A673 (cell line): ENCODE data around the gene ZNF500. TPM values are rescaled to one million over a fixed set of nuclear protein-coding genes. Genes with fewer than 3 reads are reported as not detected.
A peak's percentile ranks its signal among the peaks of the same experiment; 100 is the strongest.

Source experiments
- BruUV-seq: library from RNA; stranded (reverse); fragments of 400-500 nt; replicated peaks from 2 replicates; lab custom pipeline; 2021; lab: Mats Ljungman, UMichigan
- CTCF ChIA-PET: fragments of 300-600 bp; sonication (Branson Sonifier 250); formaldehyde crosslinking; loops from one replicate; lab custom pipeline; 2022; ENCODE audit warnings: antibody characterized with exemption; lab: Charles Lee
- POLR2A ChIA-PET: fragments of 300-600 bp; sonication (Branson Sonifier 250); formaldehyde crosslinking; loops from one replicate; lab custom pipeline; 2022; ENCODE audit warnings: antibody characterized with exemption; ENCODE audit not compliant: low non-redundant PET; lab: Charles Lee
- DNase-seq: peaks from one replicate; pipeline ENCODE4 v3.0.0-alpha.2; 2015; ENCODE audit warnings: low spot score
- H3K27ac ChIP-seq: fragments of 200-600 bp; sonication (generic); 2 replicates; pipeline ENCODE4 v1.5.1; 2016; ENCODE audit warnings: mixed run types, low read depth, mild to moderate bottlenecking, mixed read lengths, antibody characterized with exemption, low read length; ENCODE audit not compliant: poor library complexity, severe bottlenecking
- H3K27me3 ChIP-seq: fragments of 200-600 bp; sonication (generic); replicated peaks from 2 replicates; pipeline ENCODE4 v1.6.1; 2017; ENCODE audit warnings: mixed run types, low read depth, mild to moderate bottlenecking, mixed read lengths, antibody characterized with exemption, low read length; ENCODE audit not compliant: insufficient read depth, poor library complexity
- H3K36me3 ChIP-seq: fragments of 200-600 bp; sonication (generic); 2 replicates; pipeline ENCODE4 v1.6.1; 2016; ENCODE audit warnings: mixed run types, mild to moderate bottlenecking, mixed read lengths, antibody characterized with exemption, low read length; ENCODE audit not compliant: insufficient read depth, poor library complexity, severe bottlenecking
- H3K4me1 ChIP-seq: fragments of 200-600 bp; sonication (generic); 2 replicates; pipeline ENCODE4 v1.6.1; 2017; ENCODE audit warnings: mixed run types, mild to moderate bottlenecking, mixed read lengths, antibody characterized with exemption, low read length; ENCODE audit not compliant: insufficient read depth, poor library complexity, severe bottlenecking
- H3K4me3 ChIP-seq: fragments of 200-600 bp; sonication (generic); 2 replicates; pipeline ENCODE4 v1.5.1; 2016; ENCODE audit warnings: low read depth, mixed run types, mild to moderate bottlenecking, mixed read lengths, low read length; ENCODE audit not compliant: poor library complexity, severe bottlenecking
- H3K9me3 ChIP-seq: fragments of 200-600 bp; sonication (generic); 2 replicates; pipeline ENCODE4 v1.6.1; 2016; ENCODE audit warnings: mixed run types, low read depth, mild to moderate bottlenecking, mixed read lengths, antibody characterized with exemption, low read length; ENCODE audit not compliant: poor library complexity, severe bottlenecking
- EZH2 ChIP-seq: fragments of 200-600 bp; sonication (generic); IDR thresholded peaks from 2 replicates; pipeline ENCODE4 v1.6.1; 2017; ENCODE audit warnings: borderline replicate concordance, low read depth, mild to moderate bottlenecking, mixed read lengths, antibody characterized with exemption, low read length; ENCODE audit not compliant: poor library complexity, severe bottlenecking
- intact Hi-C: fragments of 100-400 bp; cut with micrococcal nuclease; formaldehyde crosslinking; loops from one replicate; pipeline ENCODE4 v1.10.0; 2022; ENCODE audit not compliant: unreplicated experiment
- total RNA-seq: library from RNA; stranded (reverse); gene quantifications from 2 replicates; pipeline ENCODE4 v1.2.3, GENCODE V29; 2021
- TF ChIP-seq, protein P1 (sequence below): fragments of 300-800, 200-600 bp; sonication (generic); conservative IDR thresholded peaks from 2 replicates; pipeline ENCODE4 v1.5.1; 2017; ENCODE audit warnings: low read depth, mild to moderate bottlenecking, antibody characterized with exemption, low read length, moderate library complexity, mixed read lengths

The ZNF500 gene
- total RNA-seq, 1 experiment from 2014 or later, result 16.8 TPM

GRCh38 chr16:4734730-4735535 lies 32.0 kb downstream of the ZNF500 start:
- intact Hi-C loops, result no loop called here
- CTCF ChIA-PET, result interaction anchor here (0.6 to 1.0 kb wide), 2 partner anchors 15 to 110 kb away, joined by 4 read pairs; partner anchors contain the start of gene MGRN1
- POLR2A ChIA-PET, result interaction anchor here (0.5 to 0.7 kb wide), 2 partner anchors 104 to 463 kb away, joined by 3 to 4 read pairs; no protein-coding TSS in a partner anchor
- TF ChIP-seq EZH2, result no peak
- TF ChIP-seq, protein P1, sequence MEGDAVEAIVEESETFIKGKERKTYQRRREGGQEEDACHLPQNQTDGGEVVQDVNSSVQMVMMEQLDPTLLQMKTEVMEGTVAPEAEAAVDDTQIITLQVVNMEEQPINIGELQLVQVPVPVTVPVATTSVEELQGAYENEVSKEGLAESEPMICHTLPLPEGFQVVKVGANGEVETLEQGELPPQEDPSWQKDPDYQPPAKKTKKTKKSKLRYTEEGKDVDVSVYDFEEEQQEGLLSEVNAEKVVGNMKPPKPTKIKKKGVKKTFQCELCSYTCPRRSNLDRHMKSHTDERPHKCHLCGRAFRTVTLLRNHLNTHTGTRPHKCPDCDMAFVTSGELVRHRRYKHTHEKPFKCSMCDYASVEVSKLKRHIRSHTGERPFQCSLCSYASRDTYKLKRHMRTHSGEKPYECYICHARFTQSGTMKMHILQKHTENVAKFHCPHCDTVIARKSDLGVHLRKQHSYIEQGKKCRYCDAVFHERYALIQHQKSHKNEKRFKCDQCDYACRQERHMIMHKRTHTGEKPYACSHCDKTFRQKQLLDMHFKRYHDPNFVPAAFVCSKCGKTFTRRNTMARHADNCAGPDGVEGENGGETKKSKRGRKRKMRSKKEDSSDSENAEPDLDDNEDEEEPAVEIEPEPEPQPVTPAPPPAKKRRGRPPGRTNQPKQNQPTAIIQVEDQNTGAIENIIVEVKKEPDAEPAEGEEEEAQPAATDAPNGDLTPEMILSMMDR, result no peak
- H3K4me1 ChIP-seq, result no peaks in the 10 kb centered on the region
- H3K4me3 ChIP-seq, result peak overlapping the region; percentile 96
- H3K27ac ChIP-seq, result peak overlapping the region; percentile 86
- no TSS peak for BruUV-seq
- DNase-seq, result peak; percentile 89
- H3K36me3 ChIP-seq, result peaks cover under 1% of the 10 kb centered on the region
- H3K27me3 ChIP-seq, result no peaks in the 10 kb centered on the region
- H3K9me3 ChIP-seq, result no peaks in the 10 kb centered on the region

DNA sequence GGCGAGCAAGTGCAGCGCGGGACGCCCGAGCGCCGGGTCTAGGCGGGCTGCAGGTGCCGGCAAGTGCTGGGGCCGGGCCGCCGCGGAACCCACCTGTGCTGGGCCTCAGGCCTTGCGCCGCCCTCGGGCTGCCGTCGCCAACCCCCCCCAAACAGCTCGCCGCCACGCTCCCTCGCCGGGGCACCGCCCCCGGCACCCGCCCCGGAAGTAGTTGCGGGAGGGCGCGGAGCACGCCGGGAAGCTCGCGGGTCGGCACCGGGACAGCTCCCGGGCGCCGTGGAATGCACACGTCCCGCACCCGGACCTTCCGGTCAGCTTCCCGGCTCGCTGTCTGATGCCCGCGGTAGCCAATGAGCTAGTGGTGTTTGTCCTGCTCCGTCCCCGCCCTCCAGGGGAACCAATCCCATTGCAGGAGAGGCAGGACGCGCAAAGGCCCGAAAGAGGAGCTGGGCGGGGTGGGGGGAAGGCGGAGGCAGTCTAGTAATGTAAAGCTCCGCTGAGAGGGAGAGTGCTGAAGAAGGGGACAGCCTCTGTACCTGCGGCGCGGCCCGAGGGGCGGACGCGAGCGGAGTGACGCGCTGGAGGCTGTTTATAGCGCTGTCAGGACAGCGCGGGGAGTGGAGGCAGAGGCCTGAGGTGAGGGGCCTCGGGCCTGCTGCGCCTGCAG lies 32.8 kb downstream of the ZNF500 start, which contains the start of the genes ANKS3 and DNAAF8:
ANKS3 (minus strand) TSS at position 209 of the 667 bp plus-strand sequence. CDS start 4,122 bp downstream, outside the sequence.
DNAAF8 (plus strand) TSS at position 475 of the 667 bp plus-strand sequence. CDS start 1,978 bp downstream, outside the sequence.
- Histone ChIP-seq H3K4me3 (peak within 1 kb of the TSS; percentile 96), H3K27me3 (no peaks in the 10 kb centered on the region), H3K4me1 (no peaks in the 10 kb centered on the region), H3K36me3 (peaks cover 7% of the 10 kb centered on the region), H3K9me3 (no peaks in the 10 kb centered on the region), H3K27ac (peak within 1 kb of the TSS; percentile 86)
- TF ChIP-seq EZH2, result no peak
- TF ChIP-seq, protein P1, result no peak
- CTCF ChIA-PET, result interaction anchor here (0.6 to 1.0 kb wide), 3 partner anchors 16 to 110 kb away, joined by 3 to 4 read pairs (median 4); partner anchors contain the start of gene MGRN1
- POLR2A ChIA-PET, result interaction anchor here (0.5 kb wide), 1 partner anchor 105 kb away, joined by 4 read pairs; no protein-coding TSS in a partner anchor
- intact Hi-C loops, result no loop called here
- no TSS peak for BruUV-seq
- peak; percentile 96 for DNase-seq

DNA sequence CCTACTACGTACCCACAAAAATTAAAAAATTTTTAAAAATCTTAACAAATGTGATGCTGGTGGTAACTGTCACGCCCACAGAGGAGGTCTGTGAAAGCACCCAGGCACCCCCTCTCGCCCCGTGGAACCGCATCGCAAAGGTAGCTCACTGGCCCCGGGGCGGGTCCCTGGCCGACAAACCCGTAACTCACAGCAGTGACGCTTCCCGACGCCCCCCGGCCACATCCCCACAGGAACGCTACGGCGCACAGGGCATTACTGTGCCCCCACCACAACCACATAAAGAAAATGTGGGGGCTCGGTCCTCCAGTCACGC lies 33.3 kb downstream of the ZNF500 start:
- BruUV-seq, result no TSS peak
- intact Hi-C loops, result no loop called here

More for the DNA sequence above, 33.3 kb downstream of the ZNF500 start:
- Histone ChIP-seq H3K4me3 (peak overlapping the region; percentile 96), H3K9me3 (no peaks in the 10 kb centered on the region), H3K27ac (peak overlapping the region; percentile 86), H3K27me3 (no peaks in the 10 kb centered on the region), H3K36me3 (peaks cover 7% of the 10 kb centered on the region), H3K4me1 (no peaks in the 10 kb centered on the region)
- TF ChIP-seq, protein P1, result no peak
- TF ChIP-seq EZH2, result no peak
- DNase-seq, result no peak
- ChIA-PET CTCF (interaction anchor here (0.6 to 1.0 kb wide), 2 partner anchors 35 to 109 kb away, joined by 3 to 4 read pairs; partner anchors contain the start of gene MGRN1), POLR2A (no interaction called here)
